Panc1 (cell line): Measurements from ENCODE around the gene NUP153.

ENCODE experiments used
- CTCF ChIP-seq: fragments of 450-650 bp; IDR thresholded peaks from 2 replicates; pipeline ENCODE4 v1.5.1; 2017; ENCODE audit warnings: mild to moderate bottlenecking
- POLR2AphosphoS5 ChIP-seq: IDR thresholded peaks from 2 replicates; pipeline ENCODE4 v1.6.1; 2012; ENCODE audit warnings: mild to moderate bottlenecking, low read depth, low read length, moderate library complexity
- REST ChIP-seq, 2 experiments: IDR thresholded peaks; 2 replicates each; pipeline ENCODE4 v1.6.1; 2011 to 2012; ENCODE audit warnings: low read depth in 2 of 2, control low read depth in 1 of 2, low read length in 1 of 2, mild to moderate bottlenecking in 1 of 2, moderate library complexity in 1 of 2; ENCODE audit not compliant: insufficient read depth in 1 of 2
- TCF7L2 ChIP-seq: IDR thresholded peaks from 2 replicates; pipeline ENCODE4 v1.6.1; 2011; ENCODE audit warnings: mild to moderate bottlenecking, low read depth, low read length, inconsistent platforms

GRCh38 chr6:17591287-17591686 lies 115.4 kb downstream of the NUP153 start:
- TF ChIP-seq CTCF, result no peak
- TF ChIP-seq POLR2AphosphoS5, result no peak
- TF ChIP-seq REST (IDR thresholded peaks at IDR 0.05; ENCODE audit: insufficient read depth in 1 of 2, low read depth in 2 of 2, low read length in 1 of 2), result no peak
- no peak for TF ChIP-seq TCF7L2
